K562 (cell line): Measurements from ENCODE around the gene HGD. TPM values are rescaled to one million over a fixed set of nuclear protein-coding genes. Genes with fewer than 3 reads are reported as not detected.
A peak's percentile ranks its signal among the peaks of the same experiment; 100 is the strongest.

Experiments used
- ATAC-seq: fragments of 200-7000 bp; cut with Tn5 transposase; 3 replicates; pipeline ENCODE4 v1.9.1; 2020; ENCODE audit warnings: moderate library complexity
- BruUV-seq: library from RNA; stranded (reverse); fragments of 400-500 nt; replicated peaks from 2 replicates; lab custom pipeline; 2021; lab: Mats Ljungman, UMichigan
- CTCF ChIA-PET: fragments of 300-600 bp; formaldehyde crosslinking; extraction: SDS; loops from one replicate; lab custom pipeline; 2021; ENCODE audit warnings: low intra/inter-chr PET ratio; lab: Yijun Ruan, JAX
- POLR2A ChIA-PET: fragments of 300-600, 350-650 bp; sonication (Branson Sonifier 250); formaldehyde crosslinking; extraction: SDS; loops from one replicate; lab custom pipeline; 2021; ENCODE audit warnings: antibody characterized with exemption, inconsistent platforms; lab: Yijun Ruan, JAX
- DNase-seq, 4 experiments: peaks; one replicate each; pipeline versions ENCODE4 v3.0.0 to v3.0.0-alpha.2; 2011 to 2018; ENCODE audit warnings: low spot score in 3 of 4, mixed read lengths in 3 of 4; ENCODE audit errors: extremely low read depth in 1 of 4
- FAIRE-seq: peaks from 2 replicates; lab custom pipeline; 2011; peaks lifted over from hg19 to GRCh38; lab: Jason Lieb, UNC
- H2AFZ ChIP-seq: 2 replicates; pipeline ENCODE4 v1.6.0; 2011; ENCODE audit warnings: low read depth, low read length, control low read depth, inconsistent platforms
- H3K27ac ChIP-seq: fragments of 200-600 bp; 3 replicates; pipeline ENCODE4 v1.8.0; 2011; ENCODE audit warnings: low read depth, mild to moderate bottlenecking, control low read depth, inconsistent platforms, low read length, moderate library complexity, mixed read lengths; ENCODE audit errors: extremely low read depth
- H3K27me3 ChIP-seq, 2 experiments: fragments of 300-600 bp in 1 of 2; 2 replicates in 1 of 2; 3 replicates in 1 of 2; pipeline versions ENCODE4 v1.6.0 to v1.8.0; 2011; ENCODE audit warnings: inconsistent platforms in 2 of 2, low read length in 2 of 2, mild to moderate bottlenecking in 1 of 2, mixed read lengths in 1 of 2, moderate library complexity in 1 of 2; ENCODE audit not compliant: control insufficient read depth in 2 of 2, insufficient read depth in 2 of 2
- H3K36me3 ChIP-seq: fragments of 300-600 bp; 3 replicates; pipeline ENCODE4 v1.8.0; 2011; ENCODE audit warnings: mild to moderate bottlenecking, low read length, inconsistent platforms; ENCODE audit not compliant: control insufficient read depth, insufficient read depth
- H3K4me1 ChIP-seq, 2 experiments: fragments of 200-600 bp in 1 of 2; replicated peaks in 1 of 2; 2 replicates in 1 of 2; 3 replicates in 1 of 2; pipeline versions ENCODE4 v1.5.1 to v1.8.0; 2011; ENCODE audit warnings: inconsistent platforms in 2 of 2, low read length in 2 of 2, mild to moderate bottlenecking in 1 of 2, mixed read lengths in 1 of 2, moderate library complexity in 1 of 2; ENCODE audit not compliant: control insufficient read depth in 2 of 2, insufficient read depth in 2 of 2
- H3K4me2 ChIP-seq: 2 replicates; pipeline ENCODE4 v1.6.1; 2011; ENCODE audit warnings: low read length, control low read depth, inconsistent platforms, mixed read lengths; ENCODE audit not compliant: insufficient read depth
- H3K4me3 ChIP-seq: fragments of 200-600 bp; sonication (generic), shearing (Covaris generic); 2 replicates; pipeline ENCODE4 v1.5.1; 2016; ENCODE audit warnings: control low read depth, inconsistent platforms
- H3K79me2 ChIP-seq: fragments of 200-600 bp; 3 replicates; pipeline ENCODE4 v1.8.0; 2011; ENCODE audit warnings: low read length, inconsistent platforms; ENCODE audit not compliant: control insufficient read depth, insufficient read depth
- H3K9ac ChIP-seq, 2 experiments: 2 replicates each; pipeline versions ENCODE4 v1.6.0 to v1.6.1; 2011; ENCODE audit warnings: low read depth in 2 of 2, low read length in 2 of 2, control low read depth in 1 of 2, inconsistent platforms in 1 of 2, mild to moderate bottlenecking in 1 of 2, mixed read lengths in 1 of 2; ENCODE audit not compliant: insufficient read depth in 1 of 2
- H3K9me1 ChIP-seq: one replicate; pipeline ENCODE4 v1.6.0; 2011; ENCODE audit warnings: inconsistent platforms, mild to moderate bottlenecking, low read length, moderate library complexity; ENCODE audit not compliant: control insufficient read depth, insufficient read depth
- H3K9me3 ChIP-seq: replicated peaks from 2 replicates; pipeline ENCODE4 v1.5.1; 2011; ENCODE audit warnings: low read depth, low read length, inconsistent platforms; ENCODE audit not compliant: control insufficient read depth, insufficient read depth
- H4K20me1 ChIP-seq: replicated peaks from 2 replicates; pipeline ENCODE4 v1.6.1; 2011; ENCODE audit warnings: low read length, inconsistent platforms, mixed read lengths; ENCODE audit not compliant: control insufficient read depth, insufficient read depth
- ADNP ChIP-seq: fragments of 200-800 bp; sonication (Bioruptor generic); IDR thresholded peaks from 2 replicates; pipeline ENCODE4 v1.6.1; 2016; ENCODE audit warnings: missing genetic modification characterization, missing compliant biosample characterization
- BHLHE40 ChIP-seq: IDR thresholded peaks from 2 replicates; pipeline ENCODE4 v1.6.1; 2011; ENCODE audit warnings: low read length, improper control_type of control experiment
- PHF21A ChIP-seq: fragments of 450-650 bp; IDR thresholded peaks from 2 replicates; pipeline ENCODE4 v1.6.1; 2017; ENCODE audit warnings: low read depth, borderline replicate concordance
- SIN3B ChIP-seq: fragments of 450-650 bp; IDR thresholded peaks from 2 replicates; pipeline ENCODE4 v1.6.1; 2017; ENCODE audit warnings: low read depth, mild to moderate bottlenecking, moderate library complexity
- SP2 ChIP-seq: IDR thresholded peaks from 2 replicates; pipeline ENCODE4 v1.6.1; 2011; ENCODE audit warnings: mild to moderate bottlenecking, low read depth, low read length, moderate library complexity; ENCODE audit not compliant: poor library complexity, severe bottlenecking; ENCODE audit errors: extremely low read depth
- TOE1 ChIP-seq, 2 experiments: fragments of 450-650 bp in 1 of 2; sonication (generic) in 1 of 2; formaldehyde crosslinking in 1 of 2; IDR thresholded peaks; 2 replicates each; pipeline versions ENCODE4 v1.7.1 to v1.8.0; 2016 to 2022; ENCODE audit warnings: borderline replicate concordance in 2 of 2, mild to moderate bottlenecking in 2 of 2, antibody characterized with exemption in 1 of 2, inconsistent platforms in 1 of 2, low read depth in 1 of 2, missing genetic modification reagents in 1 of 2, moderate library complexity in 1 of 2
- ZNF146 ChIP-seq: IDR thresholded peaks from one replicate; pipeline ENCODE4 v1.6.1; 2018; ENCODE audit warnings: missing compliant biosample characterization; ENCODE audit not compliant: unreplicated experiment
- ZNF408 ChIP-seq: fragments of 250-450 bp; sonication (Bioruptor Pico); IDR thresholded peaks from 2 replicates; pipeline ENCODE4 v1.4.0; 2020; ENCODE audit warnings: low read depth, mild to moderate bottlenecking, moderate library complexity
- WGBS: fragments of 100-300 bp; shearing (Covaris generic); methylation state at CpG from one replicate; pipeline ENCODE4 v1.1.6; 2016; ENCODE audit warnings: low coverage, mixed read lengths; ENCODE audit not compliant: insufficient coverage; ENCODE audit errors: missing lambda C conversion rate; 5-methylcytosine and 5-hydroxymethylcytosine counted together
- in situ Hi-C: fragments of 300-500 bp; cut with MboI; formaldehyde crosslinking; loops from 4 replicates; pipeline ENCODE4 v1.15.0; 2018; ENCODE audit warnings: inconsistent platforms, mixed read lengths
- intact Hi-C: fragments of 100-400 bp; cut with micrococcal nuclease; formaldehyde crosslinking; loops from 2 replicates; pipeline ENCODE4 v1.14.2; 2022
- polyA plus RNA-seq, 8 experiments: library from polyadenylated mRNA; depleted of rRNA in 4 of 8; stranded (reverse) in 5 of 8; unstranded in 3 of 8; fragments of >200 nt; fragmentation: Nextera tagmentation in 2 of 8; fragmentation: Illumina TruSeq in 1 of 8; extraction: Ambion mirVana in 2 of 8; extraction: Trizol in 1 of 8; gene quantifications; 2 replicates each; pipeline versions ENCODE4 v1.2.1 to v1.2.3, GENCODE V29; 2011 to 2014; ENCODE audit warnings: inconsistent platforms in 1 of 8, missing spikeins in 1 of 8
- total RNA-seq, 7 experiments: library from RNA; depleted of rRNA in 6 of 7; stranded (reverse); fragments of >200 nt in 6 of 7; fragmentation: Illumina TruSeq in 2 of 7; extraction: Trizol in 2 of 7; gene quantifications; 2 replicates each; pipeline versions ENCODE4 v1.2.1 to v1.2.3, GENCODE V29; 2011 to 2021; ENCODE audit warnings: low replicate concordance in 1 of 7
- TF ChIP-seq, protein P1 (sequence below): fragments of 450-650 bp; formaldehyde crosslinking; IDR thresholded peaks from 2 replicates; pipeline ENCODE4 v1.4.0; 2022; ENCODE audit warnings: missing genetic modification characterization
- TF ChIP-seq, protein P2 (sequence below): fragments of 250-450 bp; sonication (Bioruptor Pico); IDR thresholded peaks from 2 replicates; pipeline ENCODE4 v1.4.0; 2020; ENCODE audit warnings: borderline replicate concordance
- TF ChIP-seq, protein P3 (sequence below): fragments of 450-650 bp; conservative IDR thresholded peaks from 2 replicates; pipeline ENCODE4 v1.6.1; 2016; ENCODE audit warnings: missing genetic modification characterization, low read depth, mild to moderate bottlenecking, control low read depth, missing compliant biosample characterization
- TF ChIP-seq, protein P4 (sequence below): fragments of 200-800 bp; sonication (Bioruptor generic); IDR thresholded peaks from 2 replicates; pipeline ENCODE4 v1.6.1; 2017; ENCODE audit warnings: missing genetic modification characterization, missing compliant biosample characterization

Gene HGD
- total and polyA plus RNA-seq, 9 of the 15 experiments (the other 6 are each of a cell fraction or from before 2014, with no cell fraction given), result 0.08 to 0.25 (median 0.17) TPM; not detected in 4

DNA sequence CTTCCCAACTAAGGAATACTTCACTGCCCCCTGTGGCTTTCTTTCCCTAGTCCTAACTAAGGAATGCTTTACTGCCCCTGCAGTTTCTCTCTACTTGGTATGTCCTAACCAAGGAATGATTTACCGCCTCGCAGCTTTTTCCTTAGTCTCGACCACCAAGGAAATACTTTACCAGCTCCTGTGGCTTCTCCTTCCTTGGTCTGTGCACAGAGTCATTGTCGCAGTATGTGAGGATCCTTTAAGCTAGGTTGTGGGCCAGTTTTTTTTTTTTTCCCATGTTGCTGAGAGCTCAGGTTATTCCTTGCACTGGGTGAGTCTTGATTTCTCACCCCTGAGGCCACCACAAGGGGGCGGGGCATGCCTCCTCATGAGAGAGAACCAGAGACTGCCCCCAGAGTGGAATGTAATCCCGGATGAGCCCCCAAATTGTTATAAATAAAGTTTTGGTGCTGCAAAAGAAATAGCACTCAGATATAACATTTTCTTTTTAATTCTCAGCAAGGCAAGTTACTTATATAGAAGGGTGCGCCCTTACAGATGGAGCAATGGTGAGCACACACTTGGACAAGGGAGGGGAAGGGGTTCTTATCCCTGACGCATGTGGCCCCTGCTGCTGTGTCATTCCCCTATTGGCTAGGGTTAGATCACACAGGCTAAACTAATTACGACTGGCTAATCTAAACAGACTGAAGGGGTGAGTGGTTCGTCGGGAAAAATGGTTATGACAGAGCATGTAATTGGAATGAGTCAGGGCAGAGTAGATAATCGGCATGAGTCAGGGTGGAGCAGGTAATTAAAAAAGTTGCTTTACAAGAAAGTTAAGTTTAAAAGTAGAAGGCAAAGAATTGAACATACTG is 58.9 kb downstream of the HGD start:
- no TSS peak for BruUV-seq
- peaks cover 0 to 9% of the 10 kb centered on the region in 2 experiments; a peak in 3 of 5 replicates for H3K4me1 ChIP-seq
- H2AFZ ChIP-seq, result peak overlapping the region; percentile 67
- H3K9ac ChIP-seq, result peak overlapping the region in 1 of 2 experiments; percentile 34; a peak in 1 of 4 replicates
- no peaks in the 10 kb centered on the region for H3K79me2 ChIP-seq
- H3K27me3 ChIP-seq, result no peaks in the 10 kb centered on the region
- H3K36me3 ChIP-seq, result no peaks in the 10 kb centered on the region
- in situ Hi-C loops (loop anchor here (10.0 kb wide), 1 partner anchor 172 kb away; no protein-coding TSS in a partner anchor), intact Hi-C loops (loop anchor here (1.0 to 2.0 kb wide), 3 partner anchors 62 to 172 kb away; partner anchors contain the start of genes GTF2E1 and RABL3)
- CTCF ChIA-PET, result interaction anchor here (1.4 to 1.6 kb wide), 2 partner anchors 62 to 171 kb away, joined by 4 read pairs; no protein-coding TSS in a partner anchor
- H3K4me3 ChIP-seq, result no peak overlapping the region
- no peaks in the 10 kb centered on the region for H4K20me1 ChIP-seq
- H3K27ac ChIP-seq, result peak overlapping the region; percentile 70; the same call in 2 of the 3 replicates
- H3K9me1 ChIP-seq, result no peaks in the 10 kb centered on the region
- peak; percentile 92 for ATAC-seq
- POLR2A ChIA-PET, result interaction anchor here (0.6 to 1.0 kb wide), 3 partner anchors 20 to 24 kb away, joined by 3 to 7 read pairs (median 3); no protein-coding TSS in a partner anchor
- no peaks in the 10 kb centered on the region for H3K9me3 ChIP-seq
- peak; percentile 25 to 77 (median 44) for DNase-seq
- H3K4me2 ChIP-seq, result peak overlapping the region; percentile 18; the same call in 1 of the 2 replicates
- WGBS, result 8% methylated on average over 8 of the region's 12 CpGs
- FAIRE-seq, result peak; percentile 88
- TF ChIP-seq, protein P1, sequence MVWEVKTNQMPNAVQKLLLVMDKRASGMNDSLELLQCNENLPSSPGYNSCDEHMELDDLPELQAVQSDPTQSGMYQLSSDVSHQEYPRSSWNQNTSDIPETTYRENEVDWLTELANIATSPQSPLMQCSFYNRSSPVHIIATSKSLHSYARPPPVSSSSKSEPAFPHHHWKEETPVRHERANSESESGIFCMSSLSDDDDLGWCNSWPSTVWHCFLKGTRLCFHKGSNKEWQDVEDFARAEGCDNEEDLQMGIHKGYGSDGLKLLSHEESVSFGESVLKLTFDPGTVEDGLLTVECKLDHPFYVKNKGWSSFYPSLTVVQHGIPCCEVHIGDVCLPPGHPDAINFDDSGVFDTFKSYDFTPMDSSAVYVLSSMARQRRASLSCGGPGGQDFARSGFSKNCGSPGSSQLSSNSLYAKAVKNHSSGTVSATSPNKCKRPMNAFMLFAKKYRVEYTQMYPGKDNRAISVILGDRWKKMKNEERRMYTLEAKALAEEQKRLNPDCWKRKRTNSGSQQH (CRISPR knock-in tag), result no peak
- TF ChIP-seq, protein P2, sequence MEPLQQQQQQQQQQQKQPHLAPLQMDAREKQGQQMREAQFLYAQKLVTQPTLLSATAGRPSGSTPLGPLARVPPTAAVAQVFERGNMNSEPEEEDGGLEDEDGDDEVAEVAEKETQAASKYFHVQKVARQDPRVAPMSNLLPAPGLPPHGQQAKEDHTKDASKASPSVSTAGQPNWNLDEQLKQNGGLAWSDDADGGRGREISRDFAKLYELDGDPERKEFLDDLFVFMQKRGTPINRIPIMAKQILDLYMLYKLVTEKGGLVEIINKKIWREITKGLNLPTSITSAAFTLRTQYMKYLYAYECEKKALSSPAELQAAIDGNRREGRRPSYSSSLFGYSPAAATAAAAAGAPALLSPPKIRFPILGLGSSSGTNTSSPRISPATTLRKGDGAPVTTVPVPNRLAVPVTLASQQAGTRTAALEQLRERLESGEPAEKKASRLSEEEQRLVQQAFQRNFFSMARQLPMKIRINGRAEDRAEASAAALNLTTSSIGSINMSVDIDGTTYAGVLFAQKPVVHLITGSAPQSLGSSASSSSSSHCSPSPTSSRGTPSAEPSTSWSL (CRISPR knock-in tag), result no peak
- TF ChIP-seq ADNP (tag) (no peak), ZNF146 (CRISPR knock-in tag) (no peak), SP2 (no peak), BHLHE40 (no peak), TOE1 (IDR thresholded peaks at IDR 0.05; ENCODE audit: borderline replicate concordance) (no peak), TOE1 (CRISPR knock-in tag; IDR thresholded peaks at IDR 0.05; ENCODE audit: borderline replicate concordance, low read depth) (no peak), ZNF408 (CRISPR knock-in tag) (no peak), PHF21A (no peak), SIN3B (no peak)
- TF ChIP-seq, protein P3, sequence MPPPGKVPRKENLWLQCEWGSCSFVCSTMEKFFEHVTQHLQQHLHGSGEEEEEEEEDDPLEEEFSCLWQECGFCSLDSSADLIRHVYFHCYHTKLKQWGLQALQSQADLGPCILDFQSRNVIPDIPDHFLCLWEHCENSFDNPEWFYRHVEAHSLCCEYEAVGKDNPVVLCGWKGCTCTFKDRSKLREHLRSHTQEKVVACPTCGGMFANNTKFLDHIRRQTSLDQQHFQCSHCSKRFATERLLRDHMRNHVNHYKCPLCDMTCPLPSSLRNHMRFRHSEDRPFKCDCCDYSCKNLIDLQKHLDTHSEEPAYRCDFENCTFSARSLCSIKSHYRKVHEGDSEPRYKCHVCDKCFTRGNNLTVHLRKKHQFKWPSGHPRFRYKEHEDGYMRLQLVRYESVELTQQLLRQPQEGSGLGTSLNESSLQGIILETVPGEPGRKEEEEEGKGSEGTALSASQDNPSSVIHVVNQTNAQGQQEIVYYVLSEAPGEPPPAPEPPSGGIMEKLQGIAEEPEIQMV (tag), result no peak
- TF ChIP-seq, protein P4, sequence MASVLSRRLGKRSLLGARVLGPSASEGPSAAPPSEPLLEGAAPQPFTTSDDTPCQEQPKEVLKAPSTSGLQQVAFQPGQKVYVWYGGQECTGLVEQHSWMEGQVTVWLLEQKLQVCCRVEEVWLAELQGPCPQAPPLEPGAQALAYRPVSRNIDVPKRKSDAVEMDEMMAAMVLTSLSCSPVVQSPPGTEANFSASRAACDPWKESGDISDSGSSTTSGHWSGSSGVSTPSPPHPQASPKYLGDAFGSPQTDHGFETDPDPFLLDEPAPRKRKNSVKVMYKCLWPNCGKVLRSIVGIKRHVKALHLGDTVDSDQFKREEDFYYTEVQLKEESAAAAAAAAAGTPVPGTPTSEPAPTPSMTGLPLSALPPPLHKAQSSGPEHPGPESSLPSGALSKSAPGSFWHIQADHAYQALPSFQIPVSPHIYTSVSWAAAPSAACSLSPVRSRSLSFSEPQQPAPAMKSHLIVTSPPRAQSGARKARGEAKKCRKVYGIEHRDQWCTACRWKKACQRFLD (CRISPR knock-in tag), result peak; percentile 45; the same call in 1 of the 2 replicates
